Measurements from ENCODE around the gene DSC2. TPM values are rescaled to one million over a fixed set of nuclear protein-coding genes. Genes with fewer than 3 reads are reported as not detected.

The DSC2 gene
- total RNA-seq, 1 donor from 2014 or later: 1.6 TPM

DNA sequence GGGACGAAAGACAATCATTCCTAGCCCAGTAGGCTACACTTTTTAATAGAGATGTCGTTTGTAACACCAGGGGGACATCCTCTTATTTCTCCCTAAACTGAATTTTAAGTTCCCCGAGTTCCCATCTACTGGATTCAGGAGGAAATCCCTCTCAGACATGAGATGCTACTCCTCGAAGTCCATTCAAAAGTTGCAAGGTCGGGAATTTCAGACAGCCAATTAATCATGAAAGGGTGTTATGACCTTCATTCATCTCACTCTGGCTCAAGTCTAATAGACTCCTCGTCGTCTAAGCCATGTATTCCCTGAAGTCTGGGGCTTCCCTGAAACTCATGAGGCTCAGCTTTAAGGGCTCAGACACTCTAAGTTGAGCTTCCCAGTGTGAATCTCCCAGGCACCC lies 58.5 kb downstream of the DSC2 start:
- Mint-ChIP-seq H3K27ac (ENCODE audit: unreplicated experiment) (no peak overlapping the region), H3K27me3 (ENCODE audit: unreplicated experiment) (peaks cover 68% of the 10 kb centered on the region), H3K9me3 (ENCODE audit: unreplicated experiment) (peaks cover 10% of the 10 kb centered on the region), H3K4me3 (ENCODE audit: unreplicated experiment) (no peak overlapping the region), H3K4me1 (ENCODE audit: unreplicated experiment) (peaks cover 20% of the 10 kb centered on the region), H3K36me3 (ENCODE audit: unreplicated experiment) (peaks cover 4% of the 10 kb centered on the region)
- TF ChIP-seq CTCF (IDR thresholded peaks at IDR 0.05): no peak
- no peak for DNase-seq (ENCODE audit: extremely low spot score, unreplicated experiment)

DNA sequence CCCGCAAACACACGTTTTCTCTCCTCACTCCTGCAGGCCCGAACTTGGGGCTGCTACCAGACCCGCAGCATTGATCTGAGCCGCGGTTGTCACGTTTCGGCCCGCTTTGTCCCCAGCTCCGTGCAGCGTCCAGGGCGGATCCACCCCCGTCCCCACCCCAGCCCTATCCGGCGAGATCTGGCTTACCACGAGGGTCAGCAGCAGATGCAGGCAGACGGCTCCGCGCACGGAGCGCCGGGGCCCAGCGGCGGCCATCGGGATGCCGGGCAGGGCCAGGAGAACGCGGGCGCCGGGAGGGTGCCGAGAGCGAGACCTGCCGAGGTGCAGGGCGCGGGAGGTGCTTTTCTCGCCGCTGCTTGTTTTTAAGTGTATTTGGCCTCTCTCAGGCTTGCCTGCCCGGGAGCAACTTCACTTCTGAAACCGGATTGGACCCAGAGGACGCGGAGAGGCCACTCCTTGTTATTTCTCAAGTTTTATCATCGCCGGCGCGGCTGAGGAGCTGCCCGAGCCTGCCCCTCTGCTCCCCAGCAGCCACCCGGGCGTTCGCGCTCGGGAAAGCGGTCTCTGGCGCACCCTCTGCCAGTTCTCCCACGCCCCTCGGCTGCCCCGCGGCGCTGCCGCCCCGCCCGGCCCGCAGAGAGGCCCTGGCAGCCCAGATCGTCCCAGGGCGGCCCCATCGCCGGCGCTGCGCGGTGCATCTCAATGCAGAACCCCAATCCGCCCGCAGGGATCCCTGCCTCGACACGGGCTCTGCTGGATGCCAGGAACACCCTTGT lies 59.6 kb downstream of the DSC2 start, which contains the start of gene DSC3:
Gene DSC3 (minus strand): TSS at position 337 of the 776 bp plus-strand sequence. CDS start 82 bp downstream, at position 255.
- Mint-ChIP-seq H3K27me3 (ENCODE audit: unreplicated experiment) (peaks cover 73% of the 10 kb centered on the region), H3K9me3 (ENCODE audit: unreplicated experiment) (peaks cover 10% of the 10 kb centered on the region), H3K4me1 (ENCODE audit: unreplicated experiment) (peaks cover 22% of the 10 kb centered on the region), H3K36me3 (ENCODE audit: unreplicated experiment) (peaks cover 4% of the 10 kb centered on the region), H3K4me3 (ENCODE audit: unreplicated experiment) (peak within 1 kb of the TSS; percentile 76), H3K27ac (ENCODE audit: unreplicated experiment) (peak within 1 kb of the TSS; percentile 78)
- no peak for TF ChIP-seq CTCF (IDR thresholded peaks at IDR 0.05)
- no peak for DNase-seq (ENCODE audit: extremely low spot score, unreplicated experiment)

DNA sequence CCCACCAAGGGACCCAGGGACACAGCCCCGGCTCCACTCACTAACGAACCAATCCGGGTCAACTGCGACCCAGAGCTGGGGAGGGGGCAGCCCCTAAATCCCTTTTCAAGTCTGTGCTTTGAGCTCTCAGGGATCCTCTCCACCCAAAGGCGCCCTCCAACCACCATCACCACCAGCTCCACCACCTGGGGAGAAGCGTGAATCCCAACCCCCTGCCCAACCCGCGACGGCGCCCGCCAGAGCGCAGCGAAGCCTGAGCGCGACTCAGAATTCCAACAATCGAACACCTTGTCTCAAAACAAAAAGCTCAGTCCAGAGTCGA lies 60.2 kb downstream of the DSC2 start:
- DNase-seq (ENCODE audit: extremely low spot score, unreplicated experiment): no peak
- Mint-ChIP-seq H3K36me3 (ENCODE audit: unreplicated experiment) (peaks cover 4% of the 10 kb centered on the region), H3K27me3 (ENCODE audit: unreplicated experiment) (peaks cover 74% of the 10 kb centered on the region), H3K9me3 (ENCODE audit: unreplicated experiment) (peaks cover 10% of the 10 kb centered on the region), H3K27ac (ENCODE audit: unreplicated experiment) (peak overlapping the region; percentile 50), H3K4me3 (ENCODE audit: unreplicated experiment) (peak overlapping the region; percentile 76), H3K4me1 (ENCODE audit: unreplicated experiment) (peaks cover 22% of the 10 kb centered on the region)
- TF ChIP-seq CTCF (IDR thresholded peaks at IDR 0.05): no peak

GRCh38 chr18:31041271-31042083 lies 60.7 kb downstream of the DSC2 start:
- no peak for TF ChIP-seq CTCF (IDR thresholded peaks at IDR 0.05)
- H3K27ac Mint-ChIP-seq (ENCODE audit: unreplicated experiment): peak overlapping the region; percentile 78
- DNase-seq (ENCODE audit: extremely low spot score, unreplicated experiment): no peak
- H3K9me3 Mint-ChIP-seq (ENCODE audit: unreplicated experiment): peaks cover 10% of the 10 kb centered on the region
- peaks cover 71% of the 10 kb centered on the region for H3K27me3 Mint-ChIP-seq (ENCODE audit: unreplicated experiment)
- H3K4me1 Mint-ChIP-seq (ENCODE audit: unreplicated experiment): peaks cover 22% of the 10 kb centered on the region
- peaks cover 4% of the 10 kb centered on the region for H3K36me3 Mint-ChIP-seq (ENCODE audit: unreplicated experiment)
- H3K4me3 Mint-ChIP-seq (ENCODE audit: unreplicated experiment): peak overlapping the region; percentile 76

DNA sequence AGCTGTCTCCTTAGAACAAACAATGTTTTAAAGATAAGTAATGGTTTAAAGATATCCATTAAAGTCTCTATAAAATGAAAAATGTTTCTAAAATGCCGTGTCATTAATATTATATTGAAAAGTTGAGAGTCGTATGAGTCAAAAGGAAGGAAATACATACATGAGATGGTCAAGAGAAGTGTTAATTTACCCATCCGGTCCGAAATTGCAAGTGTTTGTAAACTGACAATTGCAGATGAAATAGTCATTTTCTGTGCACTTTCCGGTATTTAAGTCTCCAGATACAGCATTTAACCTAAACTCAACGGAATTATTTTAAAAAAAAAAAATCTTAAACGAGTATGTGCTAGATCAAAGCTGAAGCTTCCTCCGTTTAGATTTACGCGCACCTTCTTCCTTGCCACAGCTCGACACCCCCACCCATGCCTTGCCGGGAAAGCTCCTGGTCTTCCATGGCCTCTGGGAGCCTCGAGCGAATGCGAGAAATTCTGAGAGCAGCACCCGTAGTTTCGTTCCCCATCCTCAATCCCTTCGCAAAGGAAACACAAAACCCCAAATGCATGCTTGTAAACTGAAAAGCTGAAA lies 61.4 kb downstream of the DSC2 start:
- Mint-ChIP-seq H3K9me3 (ENCODE audit: unreplicated experiment) (peaks cover 10% of the 10 kb centered on the region), H3K4me1 (ENCODE audit: unreplicated experiment) (peaks cover 22% of the 10 kb centered on the region), H3K27ac (ENCODE audit: unreplicated experiment) (peak overlapping the region; percentile 27), H3K4me3 (ENCODE audit: unreplicated experiment) (peak overlapping the region; percentile 76), H3K36me3 (ENCODE audit: unreplicated experiment) (peaks cover 4% of the 10 kb centered on the region), H3K27me3 (ENCODE audit: unreplicated experiment) (peaks cover 73% of the 10 kb centered on the region)
- no peak for DNase-seq (ENCODE audit: extremely low spot score, unreplicated experiment)
- no peak for TF ChIP-seq CTCF (IDR thresholded peaks at IDR 0.05)
